Fibroblast of mammary gland (primary cell): ENCODE measurements around the gene NELFE.

ENCODE experiments used
- DNase-seq: peaks from one replicate; pipeline ENCODE4 v3.0.0-alpha.2; 2010; ENCODE audit warnings: low read depth
- H3K4me3 ChIP-seq: 2 replicates; pipeline ENCODE4 v1.5.1; 2011; ENCODE audit warnings: low read depth, mild to moderate bottlenecking, low read length, moderate library complexity; ENCODE audit not compliant: control insufficient read depth
- TF ChIP-seq, protein P1 (sequence below): conservative IDR thresholded peaks from 2 replicates; pipeline ENCODE4 v1.5.1; 2011; ENCODE audit warnings: low read depth, low read length, inconsistent platforms; ENCODE audit not compliant: control insufficient read depth, insufficient read depth

Gene NELFE

DNA sequence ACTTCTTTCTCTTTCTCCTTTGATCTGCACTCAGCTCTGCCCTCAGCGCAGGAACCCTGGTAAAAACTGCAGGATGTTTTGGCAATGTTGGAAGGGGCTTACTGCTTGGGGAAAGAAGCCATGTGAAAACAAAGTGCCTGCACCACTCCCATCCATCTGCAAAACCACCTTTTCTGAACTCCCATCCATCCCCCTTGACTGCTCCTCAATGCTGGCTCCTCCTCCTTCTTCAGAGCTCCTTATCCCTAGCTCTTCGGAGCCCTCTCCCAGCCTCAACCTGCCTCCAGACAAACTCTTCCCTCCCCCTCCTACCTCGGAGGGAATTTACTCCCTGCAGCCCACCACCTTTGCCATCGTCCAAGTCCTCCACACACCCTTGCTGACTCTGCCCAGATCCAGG lies 52.6 kb downstream of the NELFE start:
- no peak for DNase-seq
- H3K4me3 ChIP-seq = no peak overlapping the region
- TF ChIP-seq, protein P1, sequence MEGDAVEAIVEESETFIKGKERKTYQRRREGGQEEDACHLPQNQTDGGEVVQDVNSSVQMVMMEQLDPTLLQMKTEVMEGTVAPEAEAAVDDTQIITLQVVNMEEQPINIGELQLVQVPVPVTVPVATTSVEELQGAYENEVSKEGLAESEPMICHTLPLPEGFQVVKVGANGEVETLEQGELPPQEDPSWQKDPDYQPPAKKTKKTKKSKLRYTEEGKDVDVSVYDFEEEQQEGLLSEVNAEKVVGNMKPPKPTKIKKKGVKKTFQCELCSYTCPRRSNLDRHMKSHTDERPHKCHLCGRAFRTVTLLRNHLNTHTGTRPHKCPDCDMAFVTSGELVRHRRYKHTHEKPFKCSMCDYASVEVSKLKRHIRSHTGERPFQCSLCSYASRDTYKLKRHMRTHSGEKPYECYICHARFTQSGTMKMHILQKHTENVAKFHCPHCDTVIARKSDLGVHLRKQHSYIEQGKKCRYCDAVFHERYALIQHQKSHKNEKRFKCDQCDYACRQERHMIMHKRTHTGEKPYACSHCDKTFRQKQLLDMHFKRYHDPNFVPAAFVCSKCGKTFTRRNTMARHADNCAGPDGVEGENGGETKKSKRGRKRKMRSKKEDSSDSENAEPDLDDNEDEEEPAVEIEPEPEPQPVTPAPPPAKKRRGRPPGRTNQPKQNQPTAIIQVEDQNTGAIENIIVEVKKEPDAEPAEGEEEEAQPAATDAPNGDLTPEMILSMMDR = no peak

DNA sequence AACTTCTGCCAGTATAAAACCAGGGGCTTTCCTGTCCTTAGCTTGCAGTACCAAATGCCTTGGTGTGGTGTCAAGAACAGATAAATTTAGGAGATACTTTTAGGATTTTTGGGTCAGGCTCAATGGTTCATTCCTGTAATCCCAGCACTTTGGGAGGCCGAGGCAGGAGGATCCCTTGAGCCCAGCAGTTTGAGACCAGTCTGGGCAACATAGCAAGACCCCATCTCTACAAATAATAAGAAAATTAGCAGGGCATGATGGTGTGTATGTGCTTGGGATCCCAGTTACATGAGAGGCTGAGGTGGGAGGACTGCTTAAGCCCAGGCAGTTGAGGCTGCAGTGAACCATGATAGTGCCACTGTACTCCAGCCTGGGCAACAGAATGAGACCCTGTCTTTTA lies 53.7 kb downstream of the NELFE start:
- DNase-seq = no peak
- H3K4me3 ChIP-seq = no peak overlapping the region
- TF ChIP-seq, protein P1 = no peak

DNA sequence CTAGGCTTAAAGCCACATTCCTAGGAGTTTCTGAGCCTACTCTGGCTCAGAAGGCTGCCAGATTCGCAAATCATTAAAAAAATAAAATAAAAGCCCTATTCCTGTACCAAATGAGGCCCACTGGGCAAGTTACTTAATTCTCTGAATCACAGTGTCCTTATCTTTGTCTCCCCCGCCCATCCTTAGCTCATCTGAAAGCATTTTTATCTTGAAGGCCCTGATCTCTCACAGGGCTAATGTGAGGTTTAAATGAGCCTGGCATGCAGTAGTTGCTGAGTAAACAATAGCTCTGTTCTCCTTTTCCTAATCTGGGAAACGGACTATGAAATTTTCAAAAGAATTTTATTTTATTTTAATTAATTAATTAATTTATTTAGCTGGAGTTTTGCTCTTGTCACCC lies 54.8 kb downstream of the NELFE start:
- TF ChIP-seq, protein P1 = no peak
- no peak for DNase-seq
- H3K4me3 ChIP-seq = no peak overlapping the region
